Activated T-cell treated with anti-CD3 and anti-CD28 coated beads, Interleukin-2, amount 50 U/mL, for 24 hours (primary cell): ENCODE data around the gene DTHD1.

Experiments used
- DNase-seq: peaks from one replicate; pipeline ENCODE4 v3.0.0-alpha.2; 2020
- H3K27ac Mint-ChIP-seq: 2 replicates; pipeline ENCODE4 v1.8.0; 2020; ENCODE audit warnings: mild to moderate bottlenecking, mixed read lengths
- H3K27me3 Mint-ChIP-seq: 2 replicates; pipeline ENCODE4 v1.8.0; 2020; ENCODE audit warnings: mixed read lengths
- H3K36me3 Mint-ChIP-seq: 2 replicates; pipeline ENCODE4 v1.8.0; 2020; ENCODE audit warnings: low read depth, mixed read lengths
- H3K4me1 Mint-ChIP-seq: 2 replicates; pipeline ENCODE4 v1.8.0; 2020; ENCODE audit warnings: low read depth, mixed read lengths
- H3K4me3 Mint-ChIP-seq: 2 replicates; pipeline ENCODE4 v1.8.0; 2020; ENCODE audit warnings: mild to moderate bottlenecking, moderate library complexity, mixed read lengths
- H3K9me3 Mint-ChIP-seq: 2 replicates; pipeline ENCODE4 v1.8.0; 2020; ENCODE audit warnings: mixed read lengths

DTHD1 gene

GRCh38 chr4:36255577-36255976 lies 25.8 kb upstream of the DTHD1 start:
- Mint-ChIP-seq H3K9me3 (no peaks in the 10 kb centered on the region), H3K4me1 (peaks cover 45% of the 10 kb centered on the region), H3K27me3 (no peaks in the 10 kb centered on the region), H3K27ac (peak overlapping the region; percentile 86), H3K4me3 (peak overlapping the region; percentile 65), H3K36me3 (no peaks in the 10 kb centered on the region)
- DNase-seq: no peak

DNA sequence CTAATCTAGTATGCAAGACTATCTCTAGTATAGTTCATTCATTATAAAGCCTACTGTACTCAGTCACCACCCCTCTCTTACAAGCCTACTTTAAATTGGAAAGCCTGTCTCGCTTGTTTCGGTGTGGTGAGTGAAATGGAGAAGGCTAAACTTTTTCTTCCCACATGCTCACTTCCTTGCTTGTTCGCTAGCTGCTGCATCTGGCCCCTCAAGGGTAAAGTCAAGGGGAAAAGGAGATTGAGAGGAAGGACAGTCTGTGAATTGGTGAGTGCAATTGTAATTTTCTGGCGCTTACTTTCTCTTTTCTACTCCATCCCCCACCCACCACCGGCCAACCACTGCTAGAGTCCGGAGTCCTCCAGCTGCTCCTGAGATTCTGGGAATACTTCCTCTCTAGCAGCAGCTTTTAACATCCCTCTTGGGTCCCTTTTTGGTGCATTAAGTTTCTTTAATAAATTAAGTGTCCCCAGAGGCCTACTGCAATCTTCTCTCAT lies 25.0 kb upstream of the DTHD1 start:
- H3K4me3 Mint-ChIP-seq: peak overlapping the region; percentile 65
- no peak for DNase-seq
- no peaks in the 10 kb centered on the region for H3K36me3 Mint-ChIP-seq
- H3K27ac Mint-ChIP-seq: peak overlapping the region; percentile 84
- no peaks in the 10 kb centered on the region for H3K27me3 Mint-ChIP-seq
- no peaks in the 10 kb centered on the region for H3K9me3 Mint-ChIP-seq
- H3K4me1 Mint-ChIP-seq: peaks cover 42% of the 10 kb centered on the region

DNA sequence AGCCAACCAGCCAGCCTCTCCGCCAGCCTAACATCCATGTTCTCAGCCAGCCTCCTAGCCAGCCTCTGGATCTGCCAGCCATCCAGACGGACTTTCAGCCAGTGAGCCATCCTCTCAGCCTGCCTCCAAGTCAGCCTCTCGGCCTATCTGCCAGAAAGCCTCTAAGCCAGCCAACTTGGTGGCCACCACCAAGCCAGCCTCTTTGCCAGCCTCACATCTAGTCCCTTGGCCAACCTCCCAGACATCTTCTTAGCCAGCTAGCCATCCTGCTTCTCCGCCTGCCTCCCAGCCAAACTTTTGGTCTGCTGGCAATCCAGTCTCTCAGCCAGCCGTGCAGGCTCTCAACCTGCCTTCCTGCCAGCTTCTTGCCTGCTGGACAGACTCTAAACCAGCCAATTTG lies 20.7 kb upstream of the DTHD1 start:
- no peak for DNase-seq
- Mint-ChIP-seq H3K27me3 (no peaks in the 10 kb centered on the region), H3K9me3 (no peaks in the 10 kb centered on the region), H3K27ac (no peak overlapping the region), H3K4me3 (no peak overlapping the region), H3K4me1 (peaks cover 24% of the 10 kb centered on the region), H3K36me3 (no peaks in the 10 kb centered on the region)

GRCh38 chr4:36264207-36264826 lies 17.1 kb upstream of the DTHD1 start:
- no peaks in the 10 kb centered on the region for H3K9me3 Mint-ChIP-seq
- H3K4me1 Mint-ChIP-seq: peaks cover 41% of the 10 kb centered on the region
- H3K27me3 Mint-ChIP-seq: no peaks in the 10 kb centered on the region
- peak overlapping the region; percentile 30 for H3K27ac Mint-ChIP-seq
- H3K4me3 Mint-ChIP-seq: no peak overlapping the region
- DNase-seq: no peak
- no peaks in the 10 kb centered on the region for H3K36me3 Mint-ChIP-seq

- Mint-ChIP-seq H3K4me1 (peaks cover 47% of the 10 kb centered on the region), H3K27ac (peak overlapping the region; percentile 59), H3K27me3 (no peaks in the 10 kb centered on the region)
Observed at GRCh38 chr4:36267486-36268268, 13.7 kb upstream of the DTHD1 start.

GRCh38 chr4:36269101-36269500 lies 12.3 kb upstream of the DTHD1 start:
- H3K36me3 Mint-ChIP-seq: no peaks in the 10 kb centered on the region
- peak overlapping the region; percentile 61 for H3K27ac Mint-ChIP-seq
- H3K4me3 Mint-ChIP-seq: no peak overlapping the region
- H3K9me3 Mint-ChIP-seq: no peaks in the 10 kb centered on the region
- no peak for DNase-seq
- H3K4me1 Mint-ChIP-seq: peaks cover 53% of the 10 kb centered on the region
- no peaks in the 10 kb centered on the region for H3K27me3 Mint-ChIP-seq

More at GRCh38 chr4:36267486-36268268, 13.7 kb upstream of the DTHD1 start:
- Mint-ChIP-seq H3K36me3 (no peaks in the 10 kb centered on the region), H3K9me3 (no peaks in the 10 kb centered on the region), H3K4me3 (no peak overlapping the region)
- DNase-seq: no peak

- peaks cover 47% of the 10 kb centered on the region for H3K4me1 Mint-ChIP-seq
- no peaks in the 10 kb centered on the region for H3K9me3 Mint-ChIP-seq
- no peak overlapping the region for H3K4me3 Mint-ChIP-seq
- no peaks in the 10 kb centered on the region for H3K27me3 Mint-ChIP-seq
- H3K36me3 Mint-ChIP-seq: no peaks in the 10 kb centered on the region
- H3K27ac Mint-ChIP-seq: peak overlapping the region; percentile 61
- no peak for DNase-seq
Observed at GRCh38 chr4:36269533-36270173, 11.8 kb upstream of the DTHD1 start.

DNA sequence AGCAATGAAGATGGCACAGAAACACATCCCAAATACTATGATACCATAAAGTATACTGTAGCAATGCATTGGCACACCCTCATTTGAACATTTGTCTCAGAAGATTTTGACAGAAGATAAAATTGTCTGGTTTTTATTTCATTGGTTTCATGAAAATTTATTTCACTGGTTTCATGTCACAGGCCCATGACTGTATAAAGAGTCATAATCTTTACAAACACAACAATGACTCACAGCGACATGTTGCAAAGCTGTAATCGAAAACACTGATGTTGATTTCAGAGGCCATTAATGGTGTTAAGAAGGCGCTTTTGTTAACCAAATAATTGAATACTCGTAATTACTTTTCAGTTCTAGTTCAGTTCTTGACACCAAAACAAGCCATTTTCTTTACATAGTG lies 8.1 kb upstream of the DTHD1 start:
- Mint-ChIP-seq H3K4me1 (peaks cover 39% of the 10 kb centered on the region), H3K4me3 (no peak overlapping the region), H3K27me3 (no peaks in the 10 kb centered on the region), H3K36me3 (no peaks in the 10 kb centered on the region), H3K27ac (no peak overlapping the region), H3K9me3 (no peaks in the 10 kb centered on the region)
- no peak for DNase-seq

- H3K9me3 Mint-ChIP-seq: no peaks in the 10 kb centered on the region
- no peaks in the 10 kb centered on the region for H3K36me3 Mint-ChIP-seq
- no peak overlapping the region for H3K27ac Mint-ChIP-seq
- H3K4me1 Mint-ChIP-seq: peaks cover 39% of the 10 kb centered on the region
- H3K27me3 Mint-ChIP-seq: no peaks in the 10 kb centered on the region
- H3K4me3 Mint-ChIP-seq: no peak overlapping the region
- DNase-seq: no peak
Observed at GRCh38 chr4:36274158-36274557, 7.3 kb upstream of the DTHD1 start.

DNA sequence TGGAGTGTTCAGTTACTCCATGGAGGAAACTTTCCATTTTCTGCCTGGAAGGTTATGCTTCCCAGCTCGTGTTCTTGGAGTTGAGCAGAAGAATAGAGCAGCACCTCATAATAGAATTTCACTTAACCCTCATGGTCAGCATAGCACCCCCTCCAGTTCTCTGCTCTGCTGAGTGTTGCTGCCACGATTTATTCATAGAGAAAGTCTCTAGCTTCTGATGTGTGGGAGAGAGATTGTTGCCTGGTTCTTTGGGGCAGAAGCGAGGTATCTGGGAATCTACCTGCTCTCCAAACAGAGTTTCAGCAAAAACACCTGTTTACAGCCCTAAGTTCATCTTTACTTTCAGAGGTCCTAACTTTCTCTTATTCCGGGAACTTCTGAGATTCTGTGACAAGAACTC lies 3.9 kb upstream of the DTHD1 start:
- peak overlapping the region; percentile 30 for H3K27ac Mint-ChIP-seq
- no peaks in the 10 kb centered on the region for H3K9me3 Mint-ChIP-seq
- peaks cover 61% of the 10 kb centered on the region for H3K4me1 Mint-ChIP-seq
- H3K27me3 Mint-ChIP-seq: no peaks in the 10 kb centered on the region
- H3K36me3 Mint-ChIP-seq: no peaks in the 10 kb centered on the region
- no peak overlapping the region for H3K4me3 Mint-ChIP-seq
- no peak for DNase-seq

DNA sequence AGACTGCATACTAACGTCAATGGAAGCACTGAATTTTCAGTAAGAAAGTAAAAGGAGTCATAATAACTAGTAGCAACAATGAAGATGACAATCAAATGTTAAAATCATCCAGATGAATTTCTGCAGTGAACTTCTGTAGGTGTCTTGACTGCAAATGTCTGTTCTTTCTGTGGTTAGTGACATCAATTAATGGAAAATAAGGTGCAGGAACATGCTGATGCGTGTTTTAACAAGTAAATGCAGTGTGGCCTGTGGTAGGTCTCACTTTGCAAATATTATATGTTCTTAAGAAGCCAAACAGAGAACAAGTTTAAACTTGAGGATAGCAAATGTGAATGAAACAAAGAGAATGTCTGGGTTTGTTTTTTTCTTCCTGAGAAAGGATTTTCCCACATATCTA lies 2.6 kb upstream of the DTHD1 start:
- Mint-ChIP-seq H3K36me3 (no peaks in the 10 kb centered on the region), H3K9me3 (no peaks in the 10 kb centered on the region), H3K4me3 (peak overlapping the region; percentile 2), H3K27me3 (no peaks in the 10 kb centered on the region), H3K4me1 (peaks cover 55% of the 10 kb centered on the region), H3K27ac (peak overlapping the region; percentile 53)
- DNase-seq: no peak

DNA sequence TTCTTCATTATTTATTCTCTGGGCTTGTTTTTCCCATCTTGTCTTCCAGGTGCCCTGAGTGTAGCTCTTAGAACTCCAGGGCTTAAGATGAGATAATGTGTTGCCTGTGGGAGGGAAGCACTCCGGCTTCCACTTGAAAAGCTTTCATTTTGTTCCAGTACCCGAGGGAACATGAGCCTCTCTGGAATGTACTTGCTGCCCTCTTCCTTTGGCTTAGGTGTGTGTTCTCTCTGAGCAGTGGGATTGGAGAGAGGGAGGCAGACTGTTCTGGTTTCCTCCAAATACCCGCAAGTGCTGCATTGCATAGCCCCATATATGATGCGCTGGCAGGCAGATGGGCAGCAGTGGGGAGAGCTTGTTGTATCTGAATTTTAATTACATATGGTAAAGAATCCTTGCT lies 861 bp upstream of the DTHD1 start:
- H3K27me3 Mint-ChIP-seq: no peaks in the 10 kb centered on the region
- peak overlapping the region; percentile 16 for H3K4me3 Mint-ChIP-seq
- peak overlapping the region; percentile 47 for H3K27ac Mint-ChIP-seq
- no peak for DNase-seq
- peaks cover 72% of the 10 kb centered on the region for H3K4me1 Mint-ChIP-seq
- no peaks in the 10 kb centered on the region for H3K36me3 Mint-ChIP-seq
- no peaks in the 10 kb centered on the region for H3K9me3 Mint-ChIP-seq

- Mint-ChIP-seq H3K9me3 (peaks cover 7% of the 10 kb centered on the region), H3K27me3 (no peaks in the 10 kb centered on the region), H3K27ac (no peak overlapping the region), H3K4me3 (peak overlapping the region; percentile 48), H3K4me1 (peaks cover 80% of the 10 kb centered on the region), H3K36me3 (no peaks in the 10 kb centered on the region)
- no peak for DNase-seq
Observed at GRCh38 chr4:36282503-36283030, 1.2 kb downstream of the DTHD1 start.

- H3K36me3 Mint-ChIP-seq: no peaks in the 10 kb centered on the region
- H3K9me3 Mint-ChIP-seq: peaks cover 10% of the 10 kb centered on the region
- H3K4me1 Mint-ChIP-seq: peaks cover 77% of the 10 kb centered on the region
- H3K4me3 Mint-ChIP-seq: peak overlapping the region; percentile 32
- peak overlapping the region; percentile 15 for H3K27ac Mint-ChIP-seq
- no peaks in the 10 kb centered on the region for H3K27me3 Mint-ChIP-seq
- DNase-seq: no peak
Observed at GRCh38 chr4:36283912-36284465, 2.6 kb downstream of the DTHD1 start.
